Activated T-cell treated with anti-CD3 and anti-CD28 coated beads, Interleukin-2, amount 50 U/mL, for 48 hours (primary cell): ENCODE measurements around the gene CRHBP.

ENCODE experiments used
- DNase-seq, 2 experiments: peaks; one replicate each; pipeline ENCODE4 v3.0.0-alpha.2; 2020

The CRHBP gene

DNA sequence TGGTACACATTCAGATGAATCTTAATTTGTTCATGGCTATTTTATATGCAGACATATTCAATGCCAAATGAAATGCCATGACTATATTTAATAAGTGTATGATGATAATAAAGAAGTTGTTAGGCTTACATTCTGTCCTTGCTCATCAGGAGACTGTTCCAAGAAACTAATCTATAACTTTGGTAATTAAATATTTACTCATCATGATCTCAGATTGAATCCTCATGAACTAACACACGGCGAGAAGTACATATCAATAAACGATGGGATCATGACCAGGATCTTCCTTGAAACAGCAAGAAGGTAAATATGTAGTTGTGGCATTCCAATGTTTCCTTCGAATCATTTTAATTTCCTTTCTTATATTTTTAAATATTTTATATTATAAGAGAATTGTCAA, 64.8 kb downstream of the CRHBP start:
- no peak for DNase-seq
